Erythroblast (primary cell): ENCODE results near the gene LAMB4.

Experiments
- DNase-seq, 2 experiments: peaks; one replicate each; lab custom pipeline; 2025; lab: John Stamatoyannopoulos, UW
- GATA1 ChIP-seq: IDR thresholded peaks from 2 replicates; pipeline ENCODE4 v1.6.1; 2011; ENCODE audit warnings: low read depth, mild to moderate bottlenecking, control low read depth, low read length, moderate library complexity
- POLR2A ChIP-seq: IDR thresholded peaks from 2 replicates; pipeline ENCODE4 v1.6.1; 2011; ENCODE audit warnings: mild to moderate bottlenecking, low read length

The LAMB4 gene

DNA sequence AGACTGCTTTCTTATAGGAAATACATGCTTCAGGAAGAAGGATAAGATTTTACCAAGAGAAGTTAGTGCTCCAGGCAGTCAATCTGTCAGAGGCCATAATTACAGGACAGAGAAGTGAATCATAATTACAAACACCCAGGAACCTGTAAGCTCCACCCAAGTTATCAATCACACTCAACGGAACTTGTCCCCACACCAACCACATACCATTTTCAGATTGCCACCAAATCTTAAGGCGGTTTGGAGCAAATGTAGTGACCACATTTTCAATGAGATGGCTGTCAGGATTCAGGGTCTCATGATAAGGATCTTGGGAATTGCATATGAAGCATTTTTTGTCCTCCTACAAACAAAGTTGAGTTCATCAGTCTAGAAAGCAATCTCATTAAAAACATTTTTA, 132.0 kb downstream of the LAMB4 start:
- TF ChIP-seq POLR2A: no peak
- TF ChIP-seq GATA1: no peak

DNA sequence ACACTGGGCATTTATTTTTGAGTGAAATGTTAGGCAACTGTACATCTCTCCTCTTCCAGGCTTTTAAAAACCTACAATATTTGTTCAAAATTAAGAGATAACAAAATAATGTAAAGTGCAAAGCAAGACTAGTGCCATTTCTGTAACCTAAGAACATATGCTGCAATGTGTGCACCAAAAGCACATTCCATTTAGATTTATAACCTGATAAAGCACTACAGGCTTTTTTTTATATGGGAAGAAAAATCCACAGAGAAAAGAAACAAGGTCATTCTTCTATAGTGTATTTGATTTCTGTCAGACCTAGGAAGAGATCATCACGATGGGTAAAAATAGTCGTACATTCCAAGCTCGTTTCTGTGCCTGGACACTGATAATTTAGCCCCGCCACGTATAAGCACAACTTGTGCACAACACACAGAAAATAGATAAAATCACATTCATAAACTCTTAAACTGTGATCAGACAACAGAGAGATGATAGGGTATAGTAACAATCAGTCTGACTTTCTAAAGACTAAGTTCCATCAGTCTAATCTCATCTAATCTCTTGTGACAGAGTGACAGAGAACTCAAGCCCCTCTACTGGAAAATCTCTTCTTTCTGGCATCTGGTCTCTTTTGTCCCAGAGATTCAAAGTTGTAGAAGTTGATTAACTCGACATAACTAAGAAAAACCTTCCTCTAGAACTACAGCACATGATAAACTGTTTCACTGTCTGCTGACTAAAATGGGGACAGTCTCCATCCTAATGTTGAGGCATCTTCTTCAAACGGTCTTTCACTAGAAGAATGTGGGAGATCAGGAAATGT, 133.9 kb downstream of the LAMB4 start:
- DNase-seq: no peak
- TF ChIP-seq POLR2A: no peak
- TF ChIP-seq GATA1: no peak

More for the DNA sequence above, 132.0 kb downstream of the LAMB4 start:
- no peak for DNase-seq

DNA sequence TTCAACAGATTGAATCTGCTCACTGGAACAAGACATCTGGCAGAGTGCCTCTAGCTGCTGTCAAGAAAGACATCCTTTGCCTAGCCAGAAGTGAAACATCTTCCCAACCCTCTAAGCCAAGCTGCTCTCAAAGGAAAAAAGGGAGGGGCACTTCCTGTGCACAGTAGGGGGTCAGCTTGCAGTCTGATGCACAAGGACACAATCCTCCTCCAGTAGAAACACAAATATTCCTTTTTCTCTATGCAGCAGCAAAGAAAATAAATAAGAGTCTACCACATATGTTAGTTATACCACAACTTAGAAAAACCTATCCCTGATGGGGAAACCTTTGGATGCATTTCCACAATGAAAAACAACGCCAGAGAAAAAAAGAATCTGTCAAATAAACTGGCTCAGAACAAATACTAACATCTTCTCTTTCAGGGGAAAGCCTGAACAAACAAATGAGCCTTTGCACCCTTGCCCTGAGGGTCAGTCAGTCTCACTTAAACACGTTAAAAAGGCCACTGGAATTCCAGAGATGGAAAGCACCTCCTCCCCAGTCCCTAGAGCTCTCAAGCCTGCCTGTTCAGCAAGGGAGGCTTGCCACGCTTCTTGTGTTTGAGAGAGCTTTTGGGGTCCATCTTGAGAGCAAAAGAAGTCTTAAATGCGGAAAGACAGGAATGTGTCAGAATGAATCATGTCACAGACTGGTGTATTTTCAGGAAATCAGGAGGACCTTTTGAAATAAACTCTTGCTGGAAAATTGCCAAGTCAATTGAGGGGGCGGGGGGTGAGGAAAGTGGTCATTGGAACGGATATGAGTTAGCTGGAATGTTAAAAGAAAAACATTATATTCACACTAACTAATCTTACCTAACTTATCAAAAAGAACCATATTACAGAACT, 134.7 kb downstream of the LAMB4 start:
- no peak for DNase-seq
- TF ChIP-seq POLR2A: no peak
- TF ChIP-seq GATA1: no peak

DNA sequence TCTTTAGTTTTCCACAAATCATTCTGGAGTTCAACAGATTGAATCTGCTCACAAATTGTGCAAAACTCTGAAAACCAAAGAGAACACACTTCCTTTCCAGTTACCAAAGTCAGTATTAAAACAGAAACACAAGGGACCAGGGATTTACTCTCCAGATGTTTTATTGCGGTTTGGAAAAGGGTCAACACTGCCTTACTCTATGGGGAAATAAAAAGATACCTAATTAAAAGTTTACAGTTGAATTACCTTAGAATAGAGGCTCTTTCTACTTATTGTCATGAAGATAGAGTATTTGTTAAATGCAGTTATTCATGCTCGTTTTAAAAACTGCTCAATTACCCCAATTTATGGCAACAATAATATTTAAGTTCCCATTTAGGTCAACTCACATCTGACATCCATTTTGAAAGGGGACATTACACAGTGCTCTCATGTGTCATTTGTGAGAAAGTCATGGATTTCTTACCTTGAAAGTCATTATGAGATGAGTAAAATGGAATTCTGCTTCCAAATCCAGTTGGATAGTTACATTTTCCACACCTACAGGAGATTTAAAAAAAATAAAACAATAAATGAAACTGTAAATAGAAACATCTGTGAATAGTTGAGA, 135.6 kb downstream of the LAMB4 start:
- no peak for TF ChIP-seq GATA1
- no peak for TF ChIP-seq POLR2A
- no peak for DNase-seq

DNA sequence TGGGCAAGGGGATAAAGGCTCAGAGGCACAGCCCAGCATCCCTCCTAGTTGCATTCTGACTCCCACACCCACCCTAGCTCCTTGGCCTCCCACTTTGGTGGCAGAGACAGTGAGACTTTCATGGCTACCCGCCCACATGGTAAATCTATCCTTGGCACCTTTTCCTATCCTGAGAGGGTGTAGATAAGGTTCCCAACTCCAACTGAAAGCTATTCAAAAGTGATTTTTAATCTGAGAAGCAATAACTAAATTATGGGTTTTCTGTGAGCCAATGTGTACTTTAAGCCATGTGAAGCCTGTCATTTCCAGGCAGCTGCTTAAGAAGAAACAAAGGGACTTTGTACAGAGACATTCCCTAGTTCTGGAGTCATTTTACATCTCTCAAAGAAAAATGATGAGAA, 136.3 kb downstream of the LAMB4 start:
- no peak for DNase-seq
- TF ChIP-seq POLR2A (no peak), GATA1 (no peak)

DNA sequence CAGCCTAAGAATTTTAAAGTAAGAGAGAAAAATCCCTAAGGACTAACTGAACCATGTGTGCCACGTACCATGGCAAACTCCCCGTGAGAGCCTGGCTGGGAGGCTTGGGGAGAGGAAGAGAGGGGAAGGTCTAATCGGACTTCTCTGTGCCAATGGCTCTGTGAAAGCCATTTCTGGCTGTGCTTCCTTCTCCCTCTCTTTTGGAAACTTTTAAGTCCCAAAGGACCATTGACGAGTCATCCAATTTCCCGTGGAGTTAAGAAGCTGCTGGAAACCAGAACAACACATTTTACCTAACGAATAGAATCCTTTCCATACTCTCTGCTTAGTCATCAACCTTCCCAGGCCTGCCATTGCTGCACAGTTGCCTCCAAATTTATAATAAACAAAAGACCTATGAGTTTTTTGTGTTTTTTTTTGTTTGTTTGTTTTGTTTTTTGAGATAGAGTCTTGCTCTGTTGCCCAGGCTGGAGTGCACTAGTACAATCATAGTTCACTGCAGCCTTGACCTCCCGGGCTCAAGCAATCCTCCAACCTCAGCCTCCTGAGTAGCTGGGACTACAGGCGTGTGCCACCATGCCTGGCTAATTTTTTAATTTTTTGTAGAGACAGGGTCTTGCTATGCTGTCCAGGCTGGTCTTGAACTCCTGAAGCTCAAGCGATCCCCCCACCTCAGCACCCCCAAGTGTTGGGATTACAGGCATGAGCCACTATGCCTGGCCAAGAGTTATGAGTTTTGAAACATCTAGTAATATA, 140.4 kb downstream of the LAMB4 start:
- DNase-seq: no peak
- TF ChIP-seq POLR2A (no peak), GATA1 (no peak)

DNA sequence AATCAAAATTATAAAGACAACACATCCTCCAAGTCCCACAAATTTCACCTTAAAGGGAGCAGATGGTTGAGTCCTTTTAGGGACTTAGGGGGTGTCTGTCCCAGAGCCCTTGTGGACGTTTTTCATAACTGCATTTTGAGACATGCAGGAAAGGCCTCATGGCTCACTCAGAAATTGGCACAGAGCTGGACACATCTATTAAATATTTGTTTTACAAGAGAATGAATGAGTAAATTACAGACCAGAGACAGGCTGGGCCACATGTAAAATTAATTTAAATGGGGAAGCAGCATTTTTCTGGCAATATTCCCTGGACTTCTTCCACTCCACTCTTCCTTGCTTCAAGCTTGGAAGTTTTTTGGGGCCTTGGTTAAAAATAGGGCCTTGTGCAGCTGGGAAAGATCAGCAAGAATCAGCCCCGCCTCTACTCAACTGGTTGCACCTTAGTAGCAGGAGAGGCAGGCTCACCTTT, 147.2 kb downstream of the LAMB4 start:
- DNase-seq: no peak
- TF ChIP-seq POLR2A (no peak), GATA1 (no peak)

DNA sequence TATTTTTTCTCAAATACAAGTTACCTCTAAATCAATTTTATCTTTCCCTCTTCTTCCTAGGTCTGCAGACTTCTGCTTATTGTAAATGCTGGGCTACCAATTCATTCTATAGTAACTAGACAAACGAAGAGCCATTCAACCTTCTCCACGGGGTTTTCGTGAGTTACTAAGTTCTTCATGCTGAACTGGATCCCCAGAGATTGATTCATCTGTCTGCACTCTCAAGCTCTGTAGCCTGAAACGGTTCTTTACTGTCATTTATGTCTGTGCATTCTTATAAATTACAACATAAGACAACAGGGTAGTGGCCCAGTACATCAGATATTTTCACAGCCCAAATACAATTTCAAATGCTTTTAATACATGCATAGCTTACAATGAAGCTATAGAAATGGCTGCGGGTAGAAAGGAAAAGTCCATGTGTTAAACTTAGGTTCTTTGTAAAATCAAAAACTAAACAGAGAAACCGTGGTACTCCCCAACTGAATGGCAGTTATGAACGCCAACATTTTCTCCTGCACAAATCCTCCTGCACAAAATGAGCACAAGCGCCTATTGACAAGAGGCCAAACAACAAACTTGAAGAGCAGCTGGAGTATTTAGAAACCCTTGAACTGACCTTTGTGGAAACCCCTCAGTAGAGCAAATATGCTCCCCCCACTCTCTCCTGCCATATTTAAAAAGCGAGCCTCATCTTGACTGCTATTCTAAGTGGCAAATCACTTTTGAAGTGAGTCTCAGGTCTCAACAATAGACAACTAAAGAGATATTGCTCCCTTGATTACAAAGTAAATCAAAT, 147.9 kb downstream of the LAMB4 start:
- DNase-seq: no peak
- TF ChIP-seq POLR2A: no peak
- no peak for TF ChIP-seq GATA1

DNA sequence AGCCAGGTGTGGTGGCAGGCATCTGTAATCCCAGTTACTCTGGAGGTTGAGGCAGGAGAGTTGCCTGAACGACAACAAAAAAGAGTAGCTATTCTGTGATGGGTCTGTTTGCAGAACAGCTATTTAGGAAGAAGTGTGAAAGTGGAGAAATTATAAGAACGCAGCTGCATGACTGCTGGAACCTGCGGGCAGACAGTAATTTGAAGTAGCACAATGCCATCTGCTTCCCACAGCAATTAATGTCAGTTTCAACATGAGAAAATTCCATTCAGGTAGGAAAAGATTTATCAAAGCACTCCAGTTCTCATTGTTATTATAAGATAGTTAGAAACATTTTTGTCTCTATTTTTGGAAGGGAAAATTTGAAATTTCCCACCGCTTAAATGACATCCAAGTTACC, 148.7 kb downstream of the LAMB4 start:
- no peak for DNase-seq
- TF ChIP-seq GATA1: no peak
- TF ChIP-seq POLR2A: no peak

DNA sequence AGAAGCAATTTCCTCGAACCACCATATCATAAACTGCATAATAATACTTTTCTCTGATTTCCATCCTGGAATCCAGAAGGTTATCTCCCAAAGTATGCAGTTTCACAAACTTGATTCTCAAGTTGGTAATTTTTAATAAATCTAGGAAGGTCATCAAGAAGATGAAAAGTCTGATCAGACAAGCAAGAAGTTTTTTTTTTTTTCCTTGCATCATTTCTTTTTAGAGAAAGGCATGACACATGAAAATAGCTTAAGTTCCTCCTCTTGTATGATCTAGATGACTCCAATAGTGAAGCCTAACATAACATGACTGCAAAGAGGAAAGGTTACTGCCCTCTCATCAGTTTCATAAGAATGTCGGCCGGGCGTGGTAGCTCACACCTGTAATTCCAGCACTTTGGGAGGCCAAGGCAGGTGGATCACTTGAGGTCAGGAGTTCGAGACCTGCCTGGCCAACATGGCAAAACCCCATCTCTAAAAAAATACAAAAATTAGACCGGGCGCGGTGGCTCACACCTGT, 149.4 kb downstream of the LAMB4 start:
- TF ChIP-seq POLR2A: no peak
- no peak for TF ChIP-seq GATA1
- no peak for DNase-seq

DNA sequence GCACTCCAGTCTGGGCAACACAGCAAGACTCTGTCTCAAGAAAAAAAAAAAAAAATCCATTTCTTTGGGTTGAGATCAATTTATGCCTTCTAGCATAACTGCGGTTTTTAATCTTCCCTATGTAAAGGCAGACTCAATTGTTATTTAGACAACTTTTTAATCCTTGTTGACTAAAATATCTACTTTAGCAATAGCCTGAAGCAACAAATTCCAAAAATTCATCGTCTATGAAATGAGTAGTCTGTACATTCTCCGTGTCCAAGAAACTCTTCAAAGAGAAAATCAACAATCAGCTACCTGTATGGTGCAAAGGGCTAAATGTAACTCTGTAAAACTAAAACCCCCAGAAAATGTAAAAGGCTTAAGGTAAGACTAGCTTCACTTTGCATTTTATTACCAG, 150.0 kb downstream of the LAMB4 start:
- DNase-seq: no peak
- TF ChIP-seq POLR2A (no peak), GATA1 (no peak)

DNA sequence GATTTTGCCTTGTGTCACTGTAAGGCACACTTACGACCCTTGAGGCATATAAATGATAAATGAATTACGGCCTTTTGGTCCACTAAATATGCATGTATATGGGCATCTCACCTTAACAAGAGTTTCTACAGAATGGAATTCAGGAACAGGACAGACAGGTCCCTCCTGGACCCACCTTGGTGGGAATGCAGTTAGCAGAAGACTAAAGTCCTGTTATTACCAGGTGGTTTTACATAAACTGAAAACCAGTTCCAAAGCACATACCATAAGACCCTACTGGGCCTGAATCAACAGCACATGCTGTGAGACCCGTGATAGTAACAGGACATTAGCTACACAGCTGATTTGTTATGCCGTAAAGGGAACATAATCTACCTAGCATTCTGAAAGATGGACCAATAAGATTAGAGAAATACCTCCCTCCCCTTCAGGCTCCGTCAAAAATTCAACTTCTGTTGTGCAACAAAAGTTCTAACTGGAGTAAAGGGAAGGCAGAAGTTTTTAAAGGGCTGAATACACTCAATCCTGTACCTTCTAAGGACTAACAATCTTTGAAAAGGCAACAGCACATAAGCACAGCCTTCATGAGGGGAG, 151.2 kb downstream of the LAMB4 start:
- TF ChIP-seq GATA1 (no peak), POLR2A (no peak)

More for the DNA sequence above, 151.2 kb downstream of the LAMB4 start:
- no peak for DNase-seq
